Erythroblast (primary cell): ENCODE measurements around the gene TMEM132C.

Source experiments
- GATA1 ChIP-seq: IDR thresholded peaks from 2 replicates; pipeline ENCODE4 v1.6.1; 2011; ENCODE audit warnings: low read depth, mild to moderate bottlenecking, control low read depth, low read length, moderate library complexity
- POLR2A ChIP-seq: IDR thresholded peaks from 2 replicates; pipeline ENCODE4 v1.6.1; 2011; ENCODE audit warnings: mild to moderate bottlenecking, low read length

- no peak for TF ChIP-seq POLR2A
- TF ChIP-seq GATA1, result no peak
These were observed 154.4 kb downstream of the TMEM132C start for GRCh38 chr12:128421375-128421774.
